ENCODE measurements around the gene TMEFF1. TPM values are rescaled to one million over a fixed set of nuclear protein-coding genes. Genes with fewer than 3 reads are reported as not detected.

Gene TMEFF1
- total RNA-seq, 1 donor from 2014 or later: 9.1 TPM

GRCh38 chr9:100581661-100582060 is 108.7 kb downstream of the TMEFF1 start:
- DNase-seq (ENCODE audit: extremely low spot score, unreplicated experiment): no peak
- Mint-ChIP-seq H3K9me3 (ENCODE audit: unreplicated experiment) (no peaks in the 10 kb centered on the region), H3K4me1 (ENCODE audit: unreplicated experiment) (peaks cover 5% of the 10 kb centered on the region), H3K36me3 (ENCODE audit: unreplicated experiment) (peaks cover 7% of the 10 kb centered on the region), H3K27me3 (ENCODE audit: unreplicated experiment) (no peaks in the 10 kb centered on the region), H3K4me3 (ENCODE audit: unreplicated experiment) (no peak overlapping the region), H3K27ac (ENCODE audit: unreplicated experiment) (no peak overlapping the region)
- TF ChIP-seq, protein P1, sequence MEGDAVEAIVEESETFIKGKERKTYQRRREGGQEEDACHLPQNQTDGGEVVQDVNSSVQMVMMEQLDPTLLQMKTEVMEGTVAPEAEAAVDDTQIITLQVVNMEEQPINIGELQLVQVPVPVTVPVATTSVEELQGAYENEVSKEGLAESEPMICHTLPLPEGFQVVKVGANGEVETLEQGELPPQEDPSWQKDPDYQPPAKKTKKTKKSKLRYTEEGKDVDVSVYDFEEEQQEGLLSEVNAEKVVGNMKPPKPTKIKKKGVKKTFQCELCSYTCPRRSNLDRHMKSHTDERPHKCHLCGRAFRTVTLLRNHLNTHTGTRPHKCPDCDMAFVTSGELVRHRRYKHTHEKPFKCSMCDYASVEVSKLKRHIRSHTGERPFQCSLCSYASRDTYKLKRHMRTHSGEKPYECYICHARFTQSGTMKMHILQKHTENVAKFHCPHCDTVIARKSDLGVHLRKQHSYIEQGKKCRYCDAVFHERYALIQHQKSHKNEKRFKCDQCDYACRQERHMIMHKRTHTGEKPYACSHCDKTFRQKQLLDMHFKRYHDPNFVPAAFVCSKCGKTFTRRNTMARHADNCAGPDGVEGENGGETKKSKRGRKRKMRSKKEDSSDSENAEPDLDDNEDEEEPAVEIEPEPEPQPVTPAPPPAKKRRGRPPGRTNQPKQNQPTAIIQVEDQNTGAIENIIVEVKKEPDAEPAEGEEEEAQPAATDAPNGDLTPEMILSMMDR (IDR thresholded peaks at IDR 0.05): no peak

DNA sequence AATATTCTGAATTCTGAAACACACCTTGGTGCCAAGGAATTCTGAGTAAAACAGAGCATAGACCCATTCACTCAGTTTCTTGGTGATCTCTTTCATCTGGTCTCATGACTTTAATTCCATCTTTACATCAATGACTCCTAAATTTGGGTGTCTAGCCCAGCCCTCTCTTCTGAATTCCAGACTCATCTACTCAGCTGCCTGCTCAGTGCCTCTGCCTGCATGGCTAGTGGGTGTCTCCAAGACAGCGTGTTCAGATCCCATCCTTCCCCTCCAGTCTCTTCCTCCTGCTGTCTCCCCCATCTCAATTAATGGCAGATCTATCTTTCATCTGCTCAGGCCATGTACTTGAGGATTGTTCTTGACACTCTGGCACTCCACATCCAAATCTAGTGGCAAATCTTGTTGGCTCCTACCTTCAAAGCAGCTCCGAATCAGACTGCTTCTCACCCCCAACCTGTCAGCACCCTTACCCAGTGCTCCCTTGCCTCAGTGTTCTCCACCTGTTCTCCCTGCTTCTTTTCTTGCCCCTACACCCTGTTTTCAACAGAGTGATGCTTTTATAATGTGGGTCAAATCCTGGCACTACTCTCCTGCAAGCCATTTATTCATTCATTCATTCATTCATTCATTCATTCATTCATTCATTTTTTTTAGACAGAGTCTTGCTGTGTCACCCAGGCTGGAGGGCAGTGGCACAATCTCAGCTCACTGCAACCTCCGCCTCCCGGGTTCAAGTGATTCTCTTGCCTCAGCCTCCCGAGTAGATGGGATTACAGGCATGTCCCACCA is 110.3 kb downstream of the TMEFF1 start:
- no peak for DNase-seq (ENCODE audit: extremely low spot score, unreplicated experiment)
- H3K27me3 Mint-ChIP-seq (ENCODE audit: unreplicated experiment): no peaks in the 10 kb centered on the region
- no peaks in the 10 kb centered on the region for H3K9me3 Mint-ChIP-seq (ENCODE audit: unreplicated experiment)
- H3K36me3 Mint-ChIP-seq (ENCODE audit: unreplicated experiment): peaks cover 4% of the 10 kb centered on the region
- H3K4me3 Mint-ChIP-seq (ENCODE audit: unreplicated experiment): no peak overlapping the region
- TF ChIP-seq, protein P1 (IDR thresholded peaks at IDR 0.05): no peak
- peaks cover 5% of the 10 kb centered on the region for H3K4me1 Mint-ChIP-seq (ENCODE audit: unreplicated experiment)
- no peak overlapping the region for H3K27ac Mint-ChIP-seq (ENCODE audit: unreplicated experiment)

DNA sequence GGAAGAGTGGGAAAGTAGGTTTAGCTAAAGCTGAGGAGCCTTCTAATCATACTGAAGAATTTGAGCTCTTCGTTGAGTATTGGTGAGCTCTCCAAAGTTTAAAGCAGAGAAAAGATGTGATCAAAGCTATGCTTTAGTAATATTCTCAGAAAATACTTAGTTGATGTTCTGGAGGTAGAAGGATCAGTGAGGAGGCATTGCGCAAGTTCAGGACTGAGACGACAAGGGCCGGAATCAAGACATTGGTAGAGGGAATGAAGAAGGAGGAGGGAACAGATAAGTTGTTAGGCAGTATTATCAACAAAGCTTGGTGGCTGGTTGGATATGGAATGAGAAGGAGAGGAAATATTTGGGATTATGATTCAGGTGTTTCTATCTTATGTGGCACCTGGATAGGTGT is 112.0 kb downstream of the TMEFF1 start:
- Mint-ChIP-seq H3K4me3 (ENCODE audit: unreplicated experiment) (no peak overlapping the region), H3K36me3 (ENCODE audit: unreplicated experiment) (no peaks in the 10 kb centered on the region), H3K9me3 (ENCODE audit: unreplicated experiment) (no peaks in the 10 kb centered on the region), H3K4me1 (ENCODE audit: unreplicated experiment) (peaks cover 1% of the 10 kb centered on the region), H3K27me3 (ENCODE audit: unreplicated experiment) (no peaks in the 10 kb centered on the region), H3K27ac (ENCODE audit: unreplicated experiment) (no peak overlapping the region)
- TF ChIP-seq, protein P1 (IDR thresholded peaks at IDR 0.05): no peak
- no peak for DNase-seq (ENCODE audit: extremely low spot score, unreplicated experiment)

- Mint-ChIP-seq H3K27me3 (ENCODE audit: unreplicated experiment) (no peaks in the 10 kb centered on the region), H3K4me3 (ENCODE audit: unreplicated experiment) (no peak overlapping the region), H3K4me1 (ENCODE audit: unreplicated experiment) (peaks cover 1% of the 10 kb centered on the region), H3K9me3 (ENCODE audit: unreplicated experiment) (no peaks in the 10 kb centered on the region), H3K27ac (ENCODE audit: unreplicated experiment) (no peak overlapping the region), H3K36me3 (ENCODE audit: unreplicated experiment) (no peaks in the 10 kb centered on the region)
- TF ChIP-seq, protein P1 (IDR thresholded peaks at IDR 0.05): no peak
- DNase-seq (ENCODE audit: extremely low spot score, unreplicated experiment): no peak
Measured at GRCh38 chr9:100586093-100586492, 113.1 kb downstream of the TMEFF1 start.

- no peaks in the 10 kb centered on the region for H3K9me3 Mint-ChIP-seq (ENCODE audit: unreplicated experiment)
- H3K4me3 Mint-ChIP-seq (ENCODE audit: unreplicated experiment): no peak overlapping the region
- TF ChIP-seq, protein P1 (IDR thresholded peaks at IDR 0.05): no peak
- H3K4me1 Mint-ChIP-seq (ENCODE audit: unreplicated experiment): peaks cover 1% of the 10 kb centered on the region
- no peak for DNase-seq (ENCODE audit: extremely low spot score, unreplicated experiment)
- H3K36me3 Mint-ChIP-seq (ENCODE audit: unreplicated experiment): no peaks in the 10 kb centered on the region
- no peaks in the 10 kb centered on the region for H3K27me3 Mint-ChIP-seq (ENCODE audit: unreplicated experiment)
- H3K27ac Mint-ChIP-seq (ENCODE audit: unreplicated experiment): no peak overlapping the region
Measured at GRCh38 chr9:100587375-100587774, 114.4 kb downstream of the TMEFF1 start.
